NCI-H226 (cell line): ENCODE measurements around the gene SPTBN4.

Source experiments
- DNase-seq: peaks from one replicate; pipeline ENCODE4 v3.0.0-alpha.2; 2015

SPTBN4 gene

DNA sequence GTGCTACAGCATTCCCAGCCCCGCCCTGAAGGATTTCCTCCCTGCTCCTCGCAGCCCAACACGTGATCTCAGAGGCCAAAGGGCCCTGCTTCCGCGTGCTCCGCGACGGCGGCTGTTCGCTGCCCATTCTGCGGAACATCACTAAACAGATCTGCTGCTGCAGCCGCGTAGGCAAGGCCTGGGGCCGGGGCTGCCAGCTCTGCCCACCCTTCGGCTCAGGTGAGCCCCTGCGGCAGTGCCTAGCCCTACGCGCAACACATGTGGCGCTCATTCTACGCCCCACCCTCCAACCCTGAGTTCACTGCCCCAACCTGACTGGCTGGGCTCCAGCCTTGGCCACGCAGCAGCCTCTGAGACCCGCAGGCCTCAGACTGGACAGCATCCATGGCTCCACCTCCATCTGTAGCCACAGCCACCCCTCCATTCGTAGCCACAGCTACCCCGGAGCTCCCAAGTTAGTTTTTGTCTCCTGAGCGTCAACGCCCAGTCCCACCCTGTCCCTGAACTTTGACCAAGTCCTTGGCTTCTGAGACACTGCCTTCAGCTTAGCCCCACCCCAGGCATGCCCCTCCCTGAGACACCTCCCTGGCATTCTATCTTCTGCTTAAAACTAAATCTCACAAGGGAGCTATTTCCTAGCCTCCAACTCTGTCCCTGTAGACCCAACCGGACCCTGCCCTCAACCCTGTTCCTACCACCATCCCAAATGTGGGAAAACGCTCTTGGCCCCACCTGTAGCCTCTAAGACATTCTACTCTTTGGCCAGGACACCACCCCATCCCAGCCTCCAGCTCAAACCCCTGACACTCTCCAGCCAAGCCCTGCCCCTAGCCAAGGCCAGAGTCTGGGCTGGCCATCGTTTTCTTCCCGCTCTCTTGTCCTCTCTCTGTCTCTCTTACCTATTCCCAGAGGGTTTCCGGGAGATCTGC, 140.8 kb downstream of the SPTBN4 start:
- no peak for DNase-seq

DNA sequence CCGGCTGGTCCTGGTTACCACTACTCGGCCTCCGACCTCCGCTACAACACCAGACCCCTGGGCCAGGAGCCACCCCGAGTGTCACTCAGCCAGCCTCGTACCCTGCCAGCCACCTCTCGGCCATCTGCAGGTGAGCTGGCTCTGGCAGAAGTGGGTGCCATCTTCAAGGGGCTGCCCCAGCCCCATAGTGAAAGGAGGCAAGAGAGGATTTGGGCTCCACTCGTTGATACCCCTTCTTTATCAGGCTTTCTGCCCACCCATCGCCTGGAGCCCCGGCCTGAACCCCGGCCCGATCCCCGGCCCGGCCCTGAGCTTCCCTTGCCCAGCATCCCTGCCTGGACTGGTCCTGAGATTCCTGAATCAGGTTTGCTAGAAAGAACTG, 141.4 kb downstream of the SPTBN4 start:
- DNase-seq: no peak

DNA sequence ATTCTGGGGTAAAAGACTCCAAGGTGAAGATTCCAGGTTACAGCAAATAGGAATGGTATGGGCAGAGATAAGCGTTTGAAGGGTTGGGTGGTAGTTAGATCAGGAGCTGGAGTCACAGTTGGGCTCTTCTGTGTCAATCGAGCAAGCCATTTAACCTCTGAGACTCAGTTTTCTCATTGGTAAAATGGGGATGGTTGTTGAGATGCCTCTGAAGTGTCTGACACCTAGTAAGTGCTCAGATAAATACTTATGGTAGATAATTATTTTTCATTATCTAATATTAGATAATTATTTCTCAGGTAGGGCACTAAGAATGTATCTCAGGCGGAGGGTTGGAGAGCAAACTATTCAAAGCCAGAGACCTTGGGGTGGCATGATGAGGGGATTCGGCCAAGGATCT, 142.2 kb downstream of the SPTBN4 start:
- DNase-seq: no peak

DNA sequence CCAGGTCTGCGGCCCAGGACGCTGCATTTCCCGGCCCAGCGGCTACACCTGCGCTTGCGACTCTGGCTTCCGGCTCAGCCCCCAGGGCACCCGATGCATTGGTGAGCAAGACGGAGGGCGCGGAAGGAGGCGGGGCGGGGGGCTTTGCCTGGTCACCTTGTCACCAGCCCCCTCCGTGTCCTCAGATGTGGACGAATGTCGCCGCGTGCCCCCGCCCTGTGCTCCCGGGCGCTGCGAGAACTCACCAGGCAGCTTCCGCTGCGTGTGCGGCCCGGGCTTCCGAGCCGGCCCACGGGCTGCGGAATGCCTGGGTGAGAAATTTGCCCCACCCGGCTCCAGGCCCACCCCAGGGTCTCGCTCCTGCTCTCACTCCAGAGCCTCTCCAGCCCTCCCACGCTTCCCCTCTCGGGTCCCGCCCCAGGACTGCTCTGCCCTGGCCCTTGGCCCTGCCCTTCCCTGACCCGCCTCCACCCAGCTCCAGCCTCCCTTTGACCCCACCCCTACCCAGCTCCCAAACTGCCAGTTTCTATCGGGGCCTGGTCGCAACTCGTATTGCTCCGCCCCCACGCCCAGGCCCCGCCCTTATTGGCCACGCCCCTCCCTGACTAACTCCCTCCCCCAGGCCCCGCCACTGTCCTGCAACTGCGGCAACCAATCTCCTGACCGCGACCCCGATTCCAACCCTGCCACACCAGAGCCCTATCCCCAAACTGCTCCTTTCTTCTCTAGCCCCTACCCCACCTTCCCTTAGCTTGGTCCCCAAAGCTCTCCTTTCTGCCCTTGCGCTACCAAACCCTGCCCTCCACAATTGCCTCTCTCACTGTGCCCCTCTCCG, 143.0 kb downstream of the SPTBN4 start:
- peak; percentile 88 for DNase-seq

DNA sequence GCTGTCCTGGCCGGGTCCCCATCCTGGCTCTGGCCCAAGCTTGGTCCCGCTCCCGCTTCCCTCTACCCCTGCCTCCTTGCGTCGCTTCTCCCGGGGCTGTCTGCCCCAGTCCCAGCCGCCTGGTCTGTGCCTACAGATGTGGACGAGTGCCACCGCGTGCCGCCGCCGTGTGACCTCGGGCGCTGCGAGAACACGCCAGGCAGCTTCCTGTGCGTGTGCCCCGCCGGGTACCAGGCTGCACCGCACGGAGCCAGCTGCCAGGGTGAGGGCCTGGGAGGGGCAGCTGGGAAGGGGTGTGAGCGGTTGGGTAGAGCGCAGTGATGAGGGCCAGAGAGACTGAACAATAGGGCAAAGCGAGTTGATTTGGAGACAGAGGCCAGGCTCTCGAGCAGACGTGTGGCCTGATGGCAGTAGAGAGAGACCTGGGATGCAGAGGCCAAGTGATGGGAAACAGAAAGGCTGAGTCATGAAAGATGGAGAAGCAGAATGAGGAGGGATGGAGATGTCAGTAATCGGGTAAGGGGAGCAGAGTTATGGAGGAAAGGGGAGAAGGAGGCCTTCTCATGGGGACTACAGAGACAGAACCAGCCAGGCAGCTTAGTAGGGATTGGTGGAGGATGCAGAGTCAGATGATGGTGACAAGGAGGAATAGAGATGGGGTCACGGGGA, 143.7 kb downstream of the SPTBN4 start:
- no peak for DNase-seq

DNA sequence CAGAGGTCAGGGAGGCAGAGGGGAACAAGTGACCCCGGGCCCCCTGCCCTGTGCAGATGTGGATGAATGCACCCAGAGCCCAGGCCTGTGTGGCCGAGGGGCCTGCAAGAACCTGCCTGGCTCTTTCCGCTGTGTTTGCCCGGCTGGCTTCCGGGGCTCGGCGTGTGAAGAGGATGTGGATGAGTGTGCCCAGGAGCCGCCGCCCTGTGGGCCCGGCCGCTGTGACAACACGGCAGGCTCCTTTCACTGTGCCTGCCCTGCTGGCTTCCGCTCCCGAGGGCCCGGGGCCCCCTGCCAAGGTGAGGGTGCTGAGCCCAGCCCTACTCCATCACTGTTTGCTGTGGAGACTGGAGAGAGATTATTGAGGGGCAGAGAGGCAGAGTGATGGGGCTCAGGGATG, 144.3 kb downstream of the SPTBN4 start:
- no peak for DNase-seq

DNA sequence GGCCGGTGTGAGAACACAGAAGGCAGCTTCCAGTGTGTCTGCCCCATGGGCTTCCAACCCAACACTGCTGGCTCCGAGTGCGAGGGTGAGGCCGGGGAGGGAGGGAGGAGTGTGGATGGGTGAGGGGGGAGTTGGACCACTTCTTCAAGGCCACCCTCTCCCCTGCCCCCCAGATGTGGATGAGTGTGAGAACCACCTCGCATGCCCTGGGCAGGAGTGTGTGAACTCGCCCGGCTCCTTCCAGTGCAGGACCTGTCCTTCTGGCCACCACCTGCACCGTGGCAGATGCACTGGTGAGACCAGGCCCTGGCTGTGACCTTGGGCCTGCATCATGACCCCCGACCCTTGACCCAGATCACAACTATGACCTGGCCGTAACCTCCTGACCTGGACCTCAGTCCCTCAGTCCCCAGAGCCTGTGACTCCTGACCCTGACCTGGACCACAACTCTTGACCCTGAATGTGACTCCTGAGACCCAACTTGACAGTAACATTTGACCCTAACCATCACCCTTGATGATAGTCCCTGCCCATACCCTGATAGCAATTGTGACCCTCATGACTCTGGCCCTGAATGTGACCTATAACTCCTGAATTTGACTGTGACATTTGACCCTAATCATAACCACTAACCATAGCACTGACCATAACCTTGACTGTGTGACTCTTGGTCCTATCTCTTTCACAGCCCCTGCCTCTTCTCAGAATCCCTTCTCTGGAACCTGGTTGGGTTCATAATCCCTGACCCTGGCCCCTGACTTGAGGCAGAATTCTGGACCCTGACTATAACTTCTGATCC, 145.3 kb downstream of the SPTBN4 start:
- no peak for DNase-seq

DNA sequence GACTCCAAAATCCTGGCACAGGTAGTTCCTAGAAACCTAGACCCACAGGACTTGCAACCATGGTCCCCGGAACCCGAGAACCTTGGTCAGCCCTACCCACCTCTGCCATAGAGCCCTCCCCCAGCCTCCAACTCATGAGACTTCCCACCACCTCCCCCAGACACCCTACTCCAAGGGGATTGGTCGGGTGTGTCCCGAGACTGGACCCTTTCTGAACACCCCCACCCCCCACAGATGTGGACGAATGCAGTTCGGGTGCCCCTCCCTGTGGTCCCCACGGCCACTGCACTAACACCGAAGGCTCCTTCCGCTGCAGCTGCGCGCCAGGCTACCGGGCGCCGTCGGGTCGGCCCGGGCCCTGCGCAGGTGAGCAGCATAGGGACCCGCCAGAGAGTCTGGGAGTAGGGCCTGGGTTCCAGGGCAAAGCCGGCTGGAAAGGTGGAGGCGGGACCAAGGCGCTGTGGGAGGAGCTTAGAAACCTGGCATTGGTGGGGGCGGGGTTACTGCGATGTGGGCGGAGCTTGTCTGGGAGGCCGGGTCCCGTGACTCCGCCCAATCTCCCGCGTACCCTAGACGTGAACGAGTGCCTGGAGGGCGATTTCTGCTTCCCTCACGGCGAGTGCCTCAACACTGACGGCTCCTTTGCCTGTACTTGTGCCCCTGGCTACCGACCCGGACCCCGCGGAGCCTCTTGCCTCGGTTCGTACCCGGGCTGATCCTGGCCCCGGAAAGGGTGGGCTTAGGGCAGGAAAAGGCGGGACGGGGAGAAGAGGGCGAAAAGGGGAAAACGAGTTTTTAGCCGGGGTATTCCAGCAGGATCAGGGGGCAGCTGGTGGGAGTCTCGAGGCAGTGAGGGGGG, 146.3 kb downstream of the SPTBN4 start:
- DNase-seq: no peak

DNA sequence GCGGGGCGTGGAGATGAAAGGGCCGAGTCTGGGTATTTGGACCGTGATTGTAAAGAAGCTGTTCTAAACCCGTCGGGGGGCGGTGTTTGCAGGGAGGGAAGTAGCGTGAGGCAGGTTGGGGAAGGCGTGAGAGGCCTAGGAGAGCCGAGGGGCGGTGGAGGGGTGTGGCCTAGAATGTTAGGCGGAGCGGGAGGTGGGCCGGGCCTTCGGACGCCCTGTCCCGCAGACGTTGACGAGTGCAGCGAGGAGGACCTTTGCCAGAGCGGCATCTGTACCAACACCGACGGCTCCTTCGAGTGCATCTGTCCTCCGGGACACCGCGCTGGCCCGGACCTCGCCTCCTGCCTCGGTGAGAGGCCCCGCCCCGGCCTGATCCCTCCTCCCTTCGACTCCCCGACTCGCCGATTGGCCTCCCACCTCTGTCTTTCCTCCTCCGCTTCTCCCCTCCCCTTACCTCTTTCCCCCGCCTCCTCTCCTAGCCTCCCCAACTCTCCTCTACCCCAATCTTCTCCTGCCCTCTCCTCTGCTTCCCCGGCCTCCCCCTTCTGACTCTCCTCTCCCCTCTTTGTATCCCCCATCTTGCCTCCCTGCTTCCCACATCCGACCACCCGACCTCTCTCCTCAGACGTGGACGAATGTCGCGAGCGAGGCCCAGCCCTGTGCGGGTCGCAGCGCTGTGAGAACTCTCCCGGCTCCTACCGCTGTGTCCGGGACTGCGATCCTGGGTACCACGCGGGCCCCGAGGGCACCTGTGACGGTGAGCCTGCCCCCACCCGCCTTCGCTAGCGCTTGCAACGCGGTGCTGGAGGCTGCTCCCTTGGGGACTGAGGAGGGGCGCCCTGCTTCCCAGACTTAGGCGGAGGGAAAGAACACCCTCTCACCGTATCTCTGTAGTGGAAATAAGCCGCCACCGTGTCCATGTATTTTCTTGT, 147.2 kb downstream of the SPTBN4 start:
- DNase-seq: peak; percentile 65

DNA sequence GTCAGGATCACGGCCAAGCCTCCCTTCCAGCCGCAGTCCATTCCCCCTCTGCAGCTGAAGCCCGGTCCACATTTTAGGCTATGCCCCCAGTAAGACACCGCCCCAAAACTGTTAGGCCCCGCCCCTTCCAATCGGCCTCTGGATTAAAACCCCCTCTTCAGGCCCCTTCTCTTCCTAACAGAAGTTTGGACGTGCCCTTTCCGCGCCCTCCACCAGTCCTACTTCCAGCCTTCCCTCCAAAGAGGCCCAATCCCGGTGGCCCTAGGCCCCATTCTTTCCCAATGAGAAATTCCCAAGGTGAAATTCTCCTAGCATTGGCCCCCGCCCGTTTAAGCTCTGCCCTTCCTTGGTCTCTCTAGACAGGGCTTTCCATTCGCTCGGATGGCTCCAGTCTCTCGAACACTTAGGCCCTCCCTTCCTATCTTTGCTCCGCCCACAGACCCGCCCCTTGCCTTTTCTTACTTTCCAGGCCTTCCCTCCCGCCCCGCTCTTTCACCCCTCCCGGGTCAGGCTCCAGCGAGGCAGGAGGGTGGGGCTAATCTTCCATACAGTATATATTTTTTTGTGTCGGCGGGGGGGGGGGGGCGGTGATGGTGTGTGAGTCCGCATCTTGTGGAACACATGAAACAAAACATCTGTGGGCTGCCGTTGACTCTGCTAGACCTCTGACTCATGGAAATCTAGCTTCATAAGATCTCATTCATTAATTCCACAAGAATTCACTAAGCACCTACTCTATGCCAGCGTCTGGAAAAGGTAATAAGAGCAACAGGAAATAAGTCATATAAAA, 148.0 kb downstream of the SPTBN4 start:
- DNase-seq: peak; percentile 97

DNA sequence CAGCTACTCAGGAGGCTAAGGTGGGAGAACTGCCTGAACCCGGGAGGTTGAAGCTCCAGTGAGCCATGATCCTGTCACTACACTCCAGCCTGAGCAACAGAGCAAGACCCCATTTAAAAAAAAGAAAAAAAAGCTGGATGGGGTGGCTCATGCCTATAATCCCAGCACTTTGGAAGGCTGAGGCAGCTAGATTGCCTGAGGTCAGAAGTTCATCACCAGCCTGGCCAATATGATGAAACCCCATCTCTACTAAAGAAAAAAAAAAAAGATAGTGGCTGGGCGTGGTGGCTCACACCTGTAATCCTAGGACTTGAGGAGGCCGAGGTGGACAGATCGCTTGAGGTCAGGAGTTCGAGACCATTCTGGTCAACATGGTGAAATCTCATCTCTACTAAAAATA, 149.4 kb downstream of the SPTBN4 start:
- DNase-seq: no peak

DNA sequence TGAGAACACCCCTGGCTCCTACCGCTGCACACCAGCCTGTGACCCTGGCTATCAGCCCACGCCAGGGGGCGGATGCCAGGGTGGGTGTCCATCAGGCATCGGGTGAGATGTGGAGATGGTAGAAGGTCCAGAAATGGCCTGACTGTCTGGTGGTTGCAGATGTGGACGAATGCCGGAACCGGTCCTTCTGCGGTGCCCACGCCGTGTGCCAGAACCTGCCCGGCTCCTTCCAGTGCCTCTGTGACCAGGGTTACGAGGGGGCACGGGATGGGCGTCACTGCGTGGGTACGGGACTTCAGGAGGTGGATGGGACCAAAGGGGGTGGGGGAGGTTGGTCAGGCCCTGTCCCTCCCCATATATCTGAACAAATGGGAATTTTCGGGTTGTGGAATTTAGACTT, 150.1 kb downstream of the SPTBN4 start:
- DNase-seq: no peak

DNA sequence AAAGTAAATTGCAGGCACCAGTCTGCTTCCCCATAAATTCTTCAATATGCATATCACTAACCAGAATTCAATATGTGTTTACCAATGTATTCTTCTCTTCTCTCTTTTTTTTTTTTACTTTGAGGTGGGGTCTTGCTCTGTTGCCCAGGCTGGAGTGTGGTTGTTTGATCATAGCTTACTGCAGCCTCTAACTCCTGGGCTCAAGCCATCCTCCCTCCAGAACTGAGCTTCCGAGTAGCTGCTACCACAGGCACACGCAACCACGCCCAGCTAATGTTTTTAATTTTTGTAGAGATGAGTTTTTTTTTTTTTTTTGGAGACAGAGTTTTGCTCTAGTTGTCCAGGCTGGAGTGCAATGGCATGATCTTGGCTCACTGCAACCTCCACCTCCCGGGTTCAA, 151.2 kb downstream of the SPTBN4 start:
- no peak for DNase-seq

DNA sequence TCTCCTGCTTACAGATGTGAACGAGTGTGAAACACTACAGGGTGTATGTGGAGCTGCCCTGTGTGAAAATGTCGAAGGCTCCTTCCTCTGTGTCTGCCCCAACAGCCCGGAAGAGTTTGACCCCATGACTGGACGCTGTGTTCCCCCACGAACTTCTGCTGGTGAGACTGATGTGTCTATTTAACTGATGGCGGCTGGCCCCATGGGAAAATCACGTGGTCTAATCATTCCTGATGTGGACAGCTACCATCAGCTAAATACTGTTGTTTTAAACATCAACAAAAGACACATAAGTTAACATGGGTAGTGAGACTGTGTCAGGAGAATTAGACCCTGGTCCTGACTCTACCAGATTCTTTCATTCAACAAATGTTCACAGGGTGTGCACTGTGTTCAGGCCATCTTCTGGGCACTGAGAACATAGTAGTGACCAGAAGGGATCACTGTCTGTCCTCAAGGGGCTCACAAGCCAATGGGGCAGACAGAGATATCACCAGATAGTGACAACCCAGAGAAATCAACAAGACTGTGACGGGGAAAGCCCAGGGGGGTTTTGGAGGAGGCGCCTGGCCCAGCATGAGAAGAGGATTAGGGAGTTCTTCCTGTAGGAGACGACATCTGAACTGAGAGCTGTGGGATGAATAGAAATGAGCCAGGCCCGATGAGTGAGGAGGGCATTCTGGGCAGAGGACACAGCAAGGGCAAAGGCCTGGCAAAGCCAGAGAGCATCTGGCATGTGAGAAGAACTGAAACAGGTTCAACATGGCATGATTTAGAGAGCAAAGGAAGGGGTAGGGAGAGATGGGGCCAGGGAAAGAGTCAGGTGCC, 152.7 kb downstream of the SPTBN4 start:
- no peak for DNase-seq

DNA sequence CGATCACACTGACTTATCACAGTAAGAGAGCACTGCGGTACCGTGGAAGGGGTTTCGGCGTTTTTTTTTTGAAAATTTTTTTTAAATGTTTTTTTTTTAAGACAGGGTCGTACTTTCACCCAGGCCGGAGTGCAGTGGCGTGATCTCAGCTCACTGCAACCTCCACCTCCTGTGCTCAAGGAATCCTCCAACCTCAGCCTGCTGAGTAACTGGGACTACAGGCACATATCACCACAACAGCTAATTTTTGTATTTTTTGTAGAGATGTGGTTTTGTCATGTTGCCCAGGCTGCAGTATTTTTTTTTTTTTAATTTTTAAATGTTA, 153.3 kb downstream of the SPTBN4 start:
- no peak for DNase-seq

DNA sequence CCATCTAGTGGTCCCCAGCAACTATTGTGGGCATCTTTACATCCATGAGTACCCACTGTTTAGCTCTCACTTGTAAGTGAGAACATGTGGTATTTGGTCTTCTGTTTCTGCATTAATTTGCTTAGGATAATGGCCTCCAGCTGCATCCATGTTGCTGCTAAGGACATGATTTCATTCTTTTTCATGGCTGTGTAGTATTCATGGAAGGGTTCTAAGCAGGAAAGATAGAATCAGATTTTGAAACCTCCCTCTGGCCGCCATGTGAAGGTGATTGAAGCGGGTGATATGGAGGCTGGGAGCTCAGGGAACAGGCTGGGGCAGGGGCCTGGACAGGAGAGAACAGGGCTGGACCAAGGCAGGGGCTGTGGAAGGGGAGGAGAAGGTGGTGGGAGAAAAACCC, 154.5 kb downstream of the SPTBN4 start:
- no peak for DNase-seq

DNA sequence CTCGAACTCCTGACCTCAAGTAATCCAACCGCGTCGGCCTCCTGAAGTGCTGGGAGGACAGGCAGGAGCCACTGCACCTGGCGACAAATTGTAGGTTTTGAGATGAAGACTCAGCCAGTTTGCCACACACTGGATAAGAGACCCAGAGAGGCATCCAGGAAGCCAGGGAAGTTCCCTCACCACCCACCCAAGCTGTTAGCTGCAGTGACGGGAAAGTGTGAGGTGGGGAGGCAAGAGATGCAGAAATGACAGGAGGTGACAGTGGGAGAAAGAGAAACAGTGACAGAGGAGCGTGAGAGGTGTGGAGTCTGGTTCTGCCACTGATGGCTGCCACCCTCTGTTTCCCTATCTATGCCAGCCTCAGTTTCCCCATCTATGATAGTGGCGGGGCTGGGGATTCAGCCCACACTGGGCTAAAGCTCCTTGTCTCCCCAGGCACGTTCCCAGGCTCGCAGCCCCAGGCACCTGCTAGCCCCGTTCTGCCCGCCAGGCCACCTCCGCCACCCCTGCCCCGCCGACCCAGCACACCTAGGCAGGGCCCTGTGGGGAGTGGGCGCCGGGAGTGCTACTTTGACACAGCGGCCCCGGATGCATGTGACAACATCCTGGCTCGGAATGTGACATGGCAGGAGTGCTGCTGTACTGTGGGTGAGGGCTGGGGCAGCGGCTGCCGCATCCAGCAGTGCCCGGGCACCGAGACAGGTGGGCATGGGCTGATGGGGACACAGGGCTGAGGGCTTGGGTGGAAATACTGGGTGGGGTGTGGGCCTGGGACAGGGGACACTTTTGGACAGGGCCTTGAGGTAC, 155.4 kb downstream of the SPTBN4 start:
- DNase-seq: no peak

DNA sequence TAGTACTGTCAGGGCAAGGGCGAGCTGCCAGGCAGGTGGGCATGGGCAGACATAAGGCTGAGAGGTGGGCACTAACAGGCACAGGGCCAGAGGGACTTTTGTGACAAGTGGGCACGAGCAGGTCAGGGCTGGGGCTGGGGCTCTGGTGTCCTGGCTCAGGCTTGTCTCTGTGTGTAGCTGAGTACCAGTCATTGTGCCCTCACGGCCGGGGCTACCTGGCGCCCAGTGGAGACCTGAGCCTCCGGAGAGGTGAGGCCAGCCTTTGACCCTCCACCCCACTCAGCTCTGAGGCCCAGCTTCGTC, 155.9 kb downstream of the SPTBN4 start:
- no peak for DNase-seq
